ENCODE measurements around the gene ATP6V1E1. TPM values are rescaled to one million over a fixed set of nuclear protein-coding genes. Genes with fewer than 3 reads are reported as not detected.

Gene ATP6V1E1
- total and polyA plus RNA-seq, 2 of the 13 experiments (the other 11 are each of a cell fraction or from before 2014, with no cell fraction given), result 69.3 to 90.9 TPM

- DNase-seq (ENCODE audit: low spot score), result no peak
- POLR2A ChIA-PET, result no interaction called here
- H3K4me3 ChIP-seq (replicated peaks in 1 of 3; ENCODE audit: insufficient read depth in 1 of 3, low read depth in 2 of 3, low read length in 3 of 3), result no peak overlapping the region
- H3K9me3 ChIP-seq (ENCODE audit: low read length), result no peaks in the 10 kb centered on the region
- H3K27ac ChIP-seq (ENCODE audit: extremely low read length, insufficient read depth, low read length), result no peak overlapping the region
- H2AFZ ChIP-seq (ENCODE audit: low read length), result no peak overlapping the region
- 29% methylated on average over 5 of the region's 5 CpGs for WGBS (ENCODE audit: low lambda C conversion rate)
- no peaks in the 10 kb centered on the region for H3K36me3 ChIP-seq (replicated peaks in 1 of 2; ENCODE audit: control insufficient read depth in 1 of 2, insufficient read depth in 2 of 2, low read length in 2 of 2)
- H3K27me3 ChIP-seq (ENCODE audit: control insufficient read depth in 1 of 2, insufficient read depth in 2 of 2, low read length in 2 of 2), result peaks cover 2 to 47% of the 10 kb centered on the region in 2 experiments; a peak in 4 of 5 replicates
- no peaks in the 10 kb centered on the region for H3K4me1 ChIP-seq (ENCODE audit: insufficient read depth, low read length)
- CTCF ChIA-PET (ENCODE audit: low intra/inter-chr PET ratio, low total read pairs), result no interaction called here
- intact Hi-C loops (cut with micrococcal nuclease; ENCODE audit: unreplicated experiment), result no loop called here
- no peaks in the 10 kb centered on the region for H3K79me2 ChIP-seq (ENCODE audit: insufficient read depth, low read length)
- no peak for FAIRE-seq
- no peaks in the 10 kb centered on the region for H4K20me1 ChIP-seq (ENCODE audit: insufficient read depth, low read length)
- ATAC-seq, result no peak
- no TSS peak for BruUV-seq (replicated peaks)
- in situ Hi-C loops (cut with HindIII; ENCODE audit: extremely low pct_ligation_motif_present, low pct_unique_long_range_greater_than_20kb), result no loop called here
- no peak overlapping the region for H3K9ac ChIP-seq (ENCODE audit: insufficient read depth, low read depth, low read length)
- H3K4me2 ChIP-seq (ENCODE audit: low read depth, low read length), result no peak overlapping the region
- TF ChIP-seq SRSF9 (IDR thresholded peaks at IDR 0.05; ENCODE audit: borderline replicate concordance, insufficient read depth, low read depth, low read length, poor library complexity, severe bottlenecking), result no peak
- no peak for TF ChIP-seq ZNF446 (CRISPR knock-in tag; IDR thresholded peaks at IDR 0.05)
- TF ChIP-seq ATF1 (CRISPR knock-in tag; IDR thresholded peaks at IDR 0.05), result no peak
- no peak for TF ChIP-seq THAP8 (CRISPR knock-in tag; IDR thresholded peaks at IDR 0.05; ENCODE audit: borderline replicate concordance)
- no peak for TF ChIP-seq HBP1 (CRISPR knock-in tag; IDR thresholded peaks at IDR 0.05; ENCODE audit: low read depth)
- no peak for TF ChIP-seq PRMT3 (CRISPR knock-in tag; IDR thresholded peaks at IDR 0.05; ENCODE audit: borderline replicate concordance, low read depth)
- no peak for TF ChIP-seq BHLHE40 (IDR thresholded peaks at IDR 0.05; ENCODE audit: low read length)
- no peak for TF ChIP-seq KDM1A (CRISPR knock-in tag; IDR thresholded peaks at IDR 0.05)
- no peak for TF ChIP-seq RCOR2 (CRISPR knock-in tag; IDR thresholded peaks at IDR 0.05)
- TF ChIP-seq, protein P1, sequence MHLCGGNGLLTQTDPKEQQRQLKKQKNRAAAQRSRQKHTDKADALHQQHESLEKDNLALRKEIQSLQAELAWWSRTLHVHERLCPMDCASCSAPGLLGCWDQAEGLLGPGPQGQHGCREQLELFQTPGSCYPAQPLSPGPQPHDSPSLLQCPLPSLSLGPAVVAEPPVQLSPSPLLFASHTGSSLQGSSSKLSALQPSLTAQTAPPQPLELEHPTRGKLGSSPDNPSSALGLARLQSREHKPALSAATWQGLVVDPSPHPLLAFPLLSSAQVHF (CRISPR knock-in tag; IDR thresholded peaks at IDR 0.05), result no peak
- TF ChIP-seq TEAD2 (CRISPR knock-in tag; IDR thresholded peaks at IDR 0.05), result no peak
- no peak for TF ChIP-seq ZNF530 (CRISPR knock-in tag; IDR thresholded peaks at IDR 0.05; ENCODE audit: low read depth)
- TF ChIP-seq ZBTB1 (CRISPR knock-in tag; IDR thresholded peaks at IDR 0.05; ENCODE audit: borderline replicate concordance), result no peak
- TF ChIP-seq NFYB (CRISPR knock-in tag; IDR thresholded peaks at IDR 0.05), result no peak
These were observed 78.9 kb downstream of the ATP6V1E1 start for GRCh38 chr22:17549655-17550054.

All from HepG2 (cell line).